NCI-H446 treated with DMSO at 0.1 percent for 48 hours (cell line): ENCODE results near the gene SCRG1.
A peak's percentile ranks its signal among the peaks of the same experiment; 100 is the strongest.

ENCODE experiments used
- DNase-seq: peaks from one replicate; lab custom pipeline; 2025; lab: John Stamatoyannopoulos, UW

SCRG1 gene

DNA sequence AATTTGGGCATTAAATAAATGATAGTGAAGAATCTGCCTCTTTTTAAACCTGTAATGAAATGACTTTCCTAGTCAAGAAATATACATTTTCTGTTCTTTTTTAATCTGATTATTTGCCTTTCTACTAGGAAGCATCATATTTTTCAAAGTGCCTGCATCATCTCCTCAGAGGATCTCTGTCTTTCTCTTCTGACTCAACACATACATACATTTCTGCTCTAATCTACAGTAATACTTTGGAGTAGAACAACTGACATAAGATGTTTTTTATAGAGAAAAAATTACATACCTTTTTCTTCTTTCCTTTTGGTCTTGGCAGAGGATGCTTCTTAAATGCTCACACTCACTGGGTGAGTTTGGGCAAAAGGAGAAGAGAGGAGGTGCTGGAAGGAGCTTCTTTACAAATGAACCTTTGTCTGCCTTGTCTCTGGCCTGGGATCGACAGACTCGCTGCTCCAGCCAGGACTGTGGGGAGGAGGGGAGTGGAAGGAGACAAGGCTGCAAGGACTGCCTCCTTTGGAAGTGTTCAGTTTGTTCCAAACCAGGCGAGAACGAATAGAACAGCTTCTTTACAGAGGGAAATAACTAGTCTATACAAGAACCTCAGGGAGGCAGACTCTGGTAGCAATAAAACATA lies at the start of gene SCRG1:
Gene SCRG1 (minus strand): TSS at position 338 of the 637 bp plus-strand sequence. CDS start 7,702 bp downstream, outside the sequence.
- DNase-seq = no peak

DNA sequence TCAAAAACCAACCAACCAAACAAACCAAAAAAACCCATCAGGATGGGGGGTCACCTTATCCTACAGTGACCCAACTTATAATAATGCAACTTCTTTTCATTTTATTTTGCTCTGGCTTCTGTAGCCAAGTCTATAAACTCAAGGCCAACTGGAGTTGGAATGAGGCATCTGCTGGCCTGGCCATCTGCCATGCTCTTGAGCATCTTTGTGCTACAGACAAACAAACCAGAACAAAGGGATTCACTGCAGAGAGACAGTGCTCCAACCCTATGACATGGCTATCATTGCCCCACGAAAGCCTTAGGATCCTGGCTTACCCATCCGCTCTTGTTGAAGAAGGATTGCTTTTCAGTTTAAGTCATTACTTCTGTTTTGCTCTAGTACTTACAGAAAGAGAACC lies 49.2 kb upstream of the SCRG1 start:
- DNase-seq = peak; percentile 91

DNA sequence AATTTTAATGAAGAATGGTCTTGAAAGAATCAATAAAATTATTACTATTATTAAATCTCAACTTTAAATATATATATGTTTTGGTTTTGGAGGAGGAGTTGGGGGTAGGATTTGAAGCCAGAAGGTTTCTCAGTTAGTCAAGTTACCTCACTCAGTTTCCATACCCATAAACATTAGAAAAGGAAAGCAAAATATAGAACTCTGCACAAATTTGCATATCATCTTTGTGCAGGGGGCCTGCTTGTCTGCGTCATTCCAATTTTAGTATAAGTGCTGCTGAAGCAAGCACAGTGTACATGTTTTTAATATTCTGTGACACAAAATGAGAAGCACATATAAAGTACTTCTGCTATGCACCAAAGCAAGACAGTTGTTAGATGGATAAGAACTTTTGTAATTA lies 47.5 kb upstream of the SCRG1 start:
- DNase-seq = no peak

DNA sequence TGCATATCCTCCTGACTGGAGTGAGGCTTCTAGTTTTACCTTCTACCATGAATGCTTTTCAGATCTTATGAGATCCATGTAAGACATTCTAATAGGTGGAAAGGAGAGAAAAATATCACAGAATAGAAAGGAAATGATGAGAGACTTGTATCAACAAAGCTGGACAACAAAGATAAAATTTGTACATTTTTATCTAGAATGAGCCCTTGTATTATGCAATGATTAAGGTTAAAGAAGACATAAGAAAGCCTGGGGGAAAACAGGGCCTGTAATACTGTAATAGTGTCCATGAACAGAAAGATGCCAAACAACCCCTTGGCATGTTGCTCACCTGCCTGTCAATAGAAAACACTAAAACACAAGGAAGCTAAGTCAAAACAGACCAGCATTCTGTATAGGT lies 44.2 kb upstream of the SCRG1 start:
- no peak for DNase-seq

DNA sequence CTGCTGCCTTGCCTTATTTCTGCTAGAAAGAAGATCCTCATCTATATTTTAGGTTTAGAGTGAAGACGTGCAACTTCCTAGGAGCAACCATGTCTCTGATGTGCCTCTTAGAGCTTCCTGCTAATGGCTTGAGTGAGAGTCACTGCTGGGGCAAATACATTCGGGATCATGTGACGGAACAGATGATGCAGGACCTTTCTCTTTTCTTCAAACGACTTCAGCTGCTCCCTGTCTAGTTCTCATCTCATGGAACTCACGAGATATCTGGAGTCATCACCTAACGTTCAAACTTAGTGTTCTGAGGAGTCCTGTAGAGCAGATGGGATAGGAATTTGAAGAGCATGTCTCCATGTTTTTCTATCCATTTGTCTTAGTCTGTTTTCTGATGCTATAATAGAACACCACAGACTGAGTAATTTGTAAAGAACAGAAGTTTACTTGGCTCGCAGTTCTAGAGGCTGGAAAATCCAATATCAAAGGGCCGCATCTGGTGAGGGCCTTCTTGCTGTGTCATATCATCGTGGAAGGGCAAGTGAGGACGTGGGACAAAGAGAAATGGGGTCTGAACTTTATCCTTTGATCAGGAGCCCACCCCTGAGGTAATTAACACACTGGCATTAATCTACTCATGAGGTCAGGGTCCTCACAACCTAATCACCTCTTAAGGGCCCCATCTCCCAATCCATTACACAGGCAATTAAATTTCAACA lies 43.5 kb upstream of the SCRG1 start:
- no peak for DNase-seq

DNA sequence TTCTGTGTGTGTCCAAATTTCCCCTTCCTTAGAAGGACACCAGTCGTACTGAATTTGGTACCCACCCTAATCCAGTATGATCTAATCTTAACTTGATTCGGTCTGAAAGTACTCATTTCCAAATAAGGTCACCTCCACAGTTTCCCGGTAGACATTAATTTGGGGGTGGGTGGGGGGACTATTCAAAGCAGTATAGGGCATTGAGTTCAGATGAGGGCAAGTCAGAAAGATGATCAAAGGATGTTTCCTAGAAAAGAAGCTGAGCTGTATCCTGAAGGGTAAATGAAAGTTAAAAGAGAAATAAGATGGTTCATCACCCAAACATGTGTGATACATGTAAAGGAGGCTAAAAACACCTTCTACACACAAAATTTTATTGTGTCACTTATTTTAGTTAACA lies 42.0 kb upstream of the SCRG1 start:
- no peak for DNase-seq

DNA sequence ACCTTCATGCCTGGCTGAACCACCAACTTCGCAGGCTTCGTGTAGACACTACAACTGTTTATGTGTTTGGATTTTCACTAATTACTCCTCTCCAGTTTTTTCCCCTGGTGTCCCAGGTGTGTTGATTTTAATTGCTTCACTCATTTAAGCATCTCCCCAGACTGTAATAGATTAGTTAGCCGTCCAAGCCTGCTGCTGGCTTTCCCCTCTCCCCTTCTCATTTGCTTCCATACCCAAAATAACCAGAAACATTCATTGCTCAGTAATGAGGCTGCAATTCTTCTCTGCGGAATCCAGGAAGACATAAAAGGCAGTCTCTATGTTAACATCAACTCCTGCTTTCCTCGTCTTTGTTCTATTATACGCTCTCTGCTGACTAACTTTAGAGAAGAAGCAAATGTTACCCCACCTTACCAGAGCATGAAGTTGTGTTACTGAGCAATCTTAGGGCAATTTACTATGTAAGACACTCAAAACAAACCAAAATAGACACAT lies 37.9 kb upstream of the SCRG1 start:
- DNase-seq = no peak

DNA sequence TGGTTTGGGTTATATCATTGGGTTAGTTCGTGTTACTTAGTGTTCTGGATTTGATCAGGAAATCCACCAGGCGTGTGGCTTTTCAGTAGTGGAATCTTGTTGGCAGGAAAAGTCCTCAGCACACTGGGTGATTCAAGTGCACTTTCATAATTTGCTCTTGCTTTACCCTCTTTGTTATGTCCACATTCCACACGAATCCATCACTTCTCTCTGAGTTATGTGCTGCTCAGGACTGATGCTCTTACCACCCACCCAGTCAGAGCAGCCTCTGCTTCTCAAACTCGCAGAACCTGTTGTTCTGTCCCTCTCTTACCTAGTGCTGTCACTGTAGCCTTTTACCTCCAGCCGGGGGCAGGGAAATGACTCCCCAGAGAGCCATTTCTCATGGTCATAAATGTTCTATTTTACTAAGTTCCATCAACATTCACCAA lies 37.2 kb upstream of the SCRG1 start:
- DNase-seq = no peak

DNA sequence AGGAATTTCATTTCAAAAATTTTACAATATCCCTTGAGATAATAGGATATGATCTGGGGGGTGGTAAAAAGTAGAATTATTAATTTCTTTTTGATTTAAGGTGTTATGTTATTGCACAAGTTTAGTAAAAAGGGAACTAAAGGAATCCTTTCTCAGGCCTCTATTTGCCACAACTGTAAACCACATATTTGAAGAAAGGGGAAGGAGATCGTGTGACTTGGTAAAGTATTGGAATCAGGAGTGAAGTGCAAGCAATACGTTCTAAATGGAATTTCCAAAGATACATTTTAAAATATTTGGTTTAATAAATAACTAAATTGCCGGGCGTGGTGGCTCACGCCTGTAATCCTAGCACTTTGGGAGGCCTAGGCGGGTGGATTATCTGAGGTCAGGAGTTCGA lies 35.3 kb upstream of the SCRG1 start:
- DNase-seq = no peak

DNA sequence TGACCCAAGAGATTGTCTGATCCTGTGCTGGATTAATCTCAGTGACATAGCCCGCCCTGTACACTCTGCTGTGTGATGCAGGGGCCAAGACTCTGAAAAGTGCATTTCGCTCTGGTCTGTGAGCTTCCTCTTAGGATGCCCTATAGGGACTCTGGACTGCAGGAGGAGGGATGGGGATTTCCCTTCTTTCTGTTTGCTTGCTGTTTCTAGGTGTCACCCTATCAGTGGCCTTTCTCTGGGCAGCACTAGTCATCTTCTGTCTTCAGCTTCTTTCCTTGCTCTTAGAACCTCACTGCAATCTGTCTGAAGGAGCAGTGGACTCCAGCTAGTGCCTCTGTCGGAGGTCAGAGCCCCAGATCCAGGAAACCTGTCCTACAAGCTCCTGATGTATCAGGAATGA lies 34.5 kb upstream of the SCRG1 start:
- no peak for DNase-seq

DNA sequence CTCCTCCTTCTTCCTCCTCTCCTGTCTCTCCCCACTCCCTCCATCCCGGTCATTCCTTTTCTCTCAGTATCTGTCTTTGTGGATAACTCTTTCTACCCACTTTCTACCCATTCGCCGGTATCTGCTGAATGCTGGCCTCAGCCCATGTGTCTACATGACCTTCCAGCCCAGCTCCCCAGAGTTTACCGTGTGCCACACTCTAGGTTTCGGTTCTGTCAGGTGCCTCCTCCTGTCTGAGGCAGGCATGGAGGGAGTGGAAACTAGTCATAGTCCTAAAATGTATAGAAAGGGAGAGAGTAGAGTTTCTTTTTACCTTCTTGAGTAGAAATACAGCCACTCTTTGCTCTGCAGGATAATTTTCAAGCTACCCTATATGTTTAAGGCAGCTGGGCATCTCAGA lies 33.5 kb upstream of the SCRG1 start:
- DNase-seq = no peak

DNA sequence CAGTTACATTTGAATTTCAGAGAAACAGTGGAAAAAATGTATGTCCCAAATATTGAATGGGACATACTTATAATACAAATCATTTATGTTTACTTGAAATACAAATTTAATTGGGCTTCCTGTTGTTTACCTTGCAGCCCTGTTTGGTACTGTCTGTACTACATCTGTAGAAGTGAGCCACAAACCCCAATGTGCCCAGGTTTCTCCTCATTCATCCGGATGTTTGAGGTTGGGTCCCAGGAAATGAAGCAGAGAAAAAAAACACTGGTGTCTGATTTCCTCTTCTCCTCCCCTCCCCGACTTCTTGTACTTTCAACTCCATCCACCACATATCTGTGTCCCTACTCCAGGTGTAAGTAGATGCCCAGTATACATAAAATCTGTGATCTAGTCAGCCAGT lies 27.1 kb upstream of the SCRG1 start:
- DNase-seq = no peak

DNA sequence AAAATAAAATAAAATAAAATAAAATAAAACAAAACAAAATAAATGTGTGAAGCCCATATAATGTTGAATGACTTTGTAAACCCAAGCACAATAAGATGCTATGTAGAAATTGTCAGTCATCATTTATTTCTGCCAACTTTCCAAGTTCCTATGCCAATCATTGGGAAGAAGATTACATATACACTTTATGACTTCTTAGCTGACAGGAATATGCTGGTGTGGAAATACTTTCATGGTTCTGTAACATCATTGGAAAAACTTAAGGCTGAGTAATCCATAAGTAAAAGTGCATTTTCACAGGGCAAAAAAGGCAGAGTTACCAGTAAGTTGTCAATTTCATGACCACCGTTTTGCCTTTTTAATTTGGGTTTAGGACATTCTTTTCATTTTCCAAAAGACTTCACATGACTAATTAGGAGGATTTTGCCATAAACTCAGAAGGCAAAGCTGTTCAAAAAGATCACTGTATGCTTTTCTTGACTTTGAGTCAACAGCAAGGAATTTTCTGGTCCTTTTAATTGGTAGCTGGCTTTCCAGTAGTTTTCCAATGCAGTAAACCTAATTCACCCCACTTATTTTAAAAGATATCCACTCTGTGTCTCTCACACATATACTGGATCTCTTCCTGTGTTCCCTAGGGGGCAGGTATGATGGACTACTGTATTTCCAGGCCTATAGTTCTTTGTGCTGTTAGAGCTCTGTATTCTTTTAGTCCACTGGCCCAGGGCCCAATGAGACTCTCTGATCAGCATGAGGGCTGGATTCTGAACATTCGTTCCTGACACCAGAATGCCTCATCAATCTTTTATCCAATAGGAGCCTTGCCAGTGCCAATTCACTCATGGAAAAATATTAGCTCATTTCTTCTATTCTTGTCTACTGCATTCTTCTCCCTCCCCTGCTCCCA lies 26.2 kb upstream of the SCRG1 start:
- DNase-seq = peak; percentile 88

DNA sequence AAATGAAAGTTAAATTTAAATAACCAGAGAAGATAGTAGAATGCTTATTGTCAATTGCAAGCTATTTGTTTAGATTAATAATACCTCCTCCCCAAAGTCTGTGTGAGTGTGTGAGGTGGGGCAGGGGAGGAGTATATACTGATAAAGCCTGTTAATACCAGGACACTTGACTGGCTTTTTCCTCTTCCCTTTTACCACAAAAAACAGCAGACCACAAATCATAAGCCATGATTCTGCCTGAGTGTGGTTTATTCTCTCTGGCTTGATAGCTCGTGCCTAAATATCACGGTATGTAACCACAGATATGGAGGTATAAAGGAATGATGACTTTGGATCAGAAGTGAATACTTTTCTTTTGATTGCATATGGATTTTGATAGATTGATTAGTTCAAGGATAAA lies 21.9 kb upstream of the SCRG1 start:
- no peak for DNase-seq

DNA sequence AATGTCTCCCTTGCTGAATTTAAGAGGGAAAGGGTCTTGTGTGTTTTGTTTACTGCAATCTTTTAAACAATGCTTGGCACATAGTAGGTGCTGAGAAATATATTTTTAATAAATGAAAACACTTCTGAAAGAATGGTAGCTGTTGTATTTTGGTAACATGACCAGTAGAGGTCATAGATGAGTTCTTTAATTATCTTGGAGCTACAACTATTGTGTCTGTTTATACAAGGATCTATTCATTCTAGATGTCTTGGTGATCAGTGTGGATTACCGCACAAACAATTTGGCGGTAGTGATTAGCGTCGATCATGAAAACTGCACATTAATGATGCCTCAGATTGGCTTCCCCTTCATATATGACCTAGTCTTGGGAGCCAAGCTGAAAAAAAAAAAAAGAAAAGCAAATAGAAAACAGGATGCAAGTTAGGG lies 21.4 kb upstream of the SCRG1 start:
- peak; percentile 56 for DNase-seq

DNA sequence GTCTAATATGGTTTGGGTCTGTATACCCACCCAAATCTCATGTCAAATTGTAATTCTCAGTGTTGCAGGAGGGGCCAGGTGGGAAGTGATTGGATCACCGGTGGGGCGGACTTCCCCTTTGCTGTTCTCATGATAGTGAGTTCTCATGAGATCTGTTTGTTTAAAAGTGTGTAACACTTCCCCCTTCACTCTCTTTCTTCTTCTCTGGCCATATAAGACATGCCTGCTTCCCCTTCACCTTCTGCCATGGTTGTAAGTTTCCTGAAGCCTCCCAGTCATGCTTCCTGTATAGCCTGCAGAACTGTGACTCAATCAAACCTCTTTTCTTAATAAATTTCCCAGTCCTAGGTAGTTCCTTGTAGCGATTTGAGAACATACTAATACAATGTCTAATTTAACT lies 19.7 kb upstream of the SCRG1 start:
- no peak for DNase-seq

DNA sequence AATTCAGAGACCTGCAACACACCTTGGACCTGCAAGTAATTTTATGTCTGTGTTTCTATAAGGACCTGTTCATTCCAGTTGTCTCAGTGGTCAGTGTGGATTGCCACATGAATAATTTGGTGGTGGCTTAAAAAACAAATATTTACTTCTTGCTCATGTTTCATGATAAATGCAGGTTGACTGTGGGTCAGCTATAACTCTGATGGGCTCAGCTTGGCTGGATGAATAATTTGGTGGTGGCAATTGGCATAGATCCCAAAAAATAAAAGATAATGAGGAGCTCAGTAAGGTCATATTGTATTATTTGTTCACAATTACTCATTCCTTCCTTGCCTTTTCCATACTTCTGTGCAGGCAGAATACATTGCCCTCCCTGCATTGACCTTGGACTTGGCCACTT lies 18.9 kb upstream of the SCRG1 start:
- no peak for DNase-seq

DNA sequence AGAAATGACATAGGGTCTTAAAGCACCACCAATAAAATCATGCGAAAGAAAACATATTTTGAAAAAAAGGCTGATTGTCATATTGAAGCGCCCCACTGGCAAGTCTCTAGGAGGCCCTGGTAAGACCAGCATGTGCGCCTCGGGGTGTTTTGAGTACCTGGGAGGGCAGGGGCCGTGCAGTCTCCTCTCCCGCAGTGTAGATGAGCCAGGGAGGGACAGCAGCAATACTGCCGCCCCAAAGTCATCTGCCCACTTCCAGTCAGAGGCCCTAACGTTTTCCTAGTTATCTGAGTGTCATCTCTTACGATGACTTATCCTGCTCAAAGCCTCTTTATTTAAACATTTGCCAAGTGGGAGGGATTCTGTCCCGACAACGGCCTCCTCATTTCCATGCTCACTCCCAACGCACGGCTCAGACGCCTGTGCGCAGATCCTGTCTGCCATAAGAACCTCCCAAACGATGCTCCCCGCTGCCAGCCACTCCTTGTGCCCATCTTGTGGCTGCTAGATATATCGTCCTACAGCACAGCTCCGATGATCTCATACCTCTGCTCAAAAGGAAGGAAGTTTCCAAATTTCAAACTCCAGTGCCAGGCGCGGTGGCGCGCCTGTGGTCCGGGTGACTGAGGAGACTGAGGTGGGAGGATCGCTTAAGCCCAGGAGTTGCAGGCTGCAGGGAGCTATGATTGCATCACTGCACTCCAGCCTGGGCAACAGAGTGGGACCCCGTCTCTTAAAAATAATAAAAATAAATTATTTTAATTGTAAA lies 17.2 kb upstream of the SCRG1 start:
- DNase-seq = no peak

DNA sequence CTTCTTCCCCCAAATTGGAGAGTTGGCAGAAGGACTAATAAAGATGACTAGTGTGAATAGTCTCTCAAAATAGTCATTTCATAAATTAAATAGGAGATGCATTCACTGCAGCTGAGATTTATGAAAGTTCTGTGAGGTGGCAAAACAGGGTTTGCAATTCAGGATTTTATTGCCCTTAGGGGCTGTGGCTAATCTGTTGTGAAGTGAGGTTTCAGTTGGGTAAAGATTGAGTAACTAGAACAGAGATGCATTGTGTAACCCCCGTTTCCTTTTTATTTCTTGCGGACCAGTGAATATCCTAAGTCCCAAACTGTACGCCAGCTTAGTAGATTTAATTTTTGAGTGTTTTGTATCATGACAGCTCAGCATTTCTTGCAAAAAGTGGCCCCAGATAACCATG lies 16.2 kb upstream of the SCRG1 start:
- no peak for DNase-seq

DNA sequence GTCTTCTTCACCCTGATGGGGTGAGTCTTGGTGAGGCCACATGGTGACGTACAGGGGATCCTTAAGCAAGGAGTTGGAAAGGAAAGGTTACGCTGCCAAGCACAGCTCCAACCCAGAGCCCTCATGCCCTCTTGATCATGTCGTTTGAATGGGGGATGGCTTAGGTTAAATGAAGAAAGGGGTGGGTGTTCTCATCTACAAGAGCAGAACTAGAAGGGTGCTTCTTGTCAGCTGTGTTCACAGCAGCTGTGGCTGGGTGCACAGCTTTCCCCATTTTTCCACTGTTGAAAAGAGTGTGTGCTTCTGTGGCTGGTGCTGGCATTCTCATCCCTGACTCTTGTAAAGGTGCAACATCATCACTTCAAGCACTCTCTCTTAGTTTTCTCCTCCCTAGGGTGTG lies 15.5 kb upstream of the SCRG1 start:
- DNase-seq = no peak

DNA sequence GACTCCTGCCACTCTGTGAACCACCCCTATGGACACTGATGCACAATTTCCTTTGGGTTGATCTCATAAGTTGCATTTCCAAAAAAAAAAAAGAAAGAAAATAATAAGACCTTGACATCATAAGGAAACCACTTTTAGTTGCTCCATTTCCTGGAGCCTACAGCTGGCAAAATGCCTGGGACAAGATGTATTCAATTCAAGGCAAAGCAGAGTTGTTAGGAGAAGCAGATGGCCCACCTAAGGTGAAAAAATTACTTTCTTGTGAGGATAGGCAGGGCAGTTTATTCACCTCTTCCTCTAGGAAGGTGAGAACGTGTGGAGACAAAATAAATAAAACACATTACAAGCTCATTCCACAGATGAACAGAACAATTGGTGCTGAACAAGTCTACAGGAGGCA lies 14.1 kb upstream of the SCRG1 start:
- no peak for DNase-seq

DNA sequence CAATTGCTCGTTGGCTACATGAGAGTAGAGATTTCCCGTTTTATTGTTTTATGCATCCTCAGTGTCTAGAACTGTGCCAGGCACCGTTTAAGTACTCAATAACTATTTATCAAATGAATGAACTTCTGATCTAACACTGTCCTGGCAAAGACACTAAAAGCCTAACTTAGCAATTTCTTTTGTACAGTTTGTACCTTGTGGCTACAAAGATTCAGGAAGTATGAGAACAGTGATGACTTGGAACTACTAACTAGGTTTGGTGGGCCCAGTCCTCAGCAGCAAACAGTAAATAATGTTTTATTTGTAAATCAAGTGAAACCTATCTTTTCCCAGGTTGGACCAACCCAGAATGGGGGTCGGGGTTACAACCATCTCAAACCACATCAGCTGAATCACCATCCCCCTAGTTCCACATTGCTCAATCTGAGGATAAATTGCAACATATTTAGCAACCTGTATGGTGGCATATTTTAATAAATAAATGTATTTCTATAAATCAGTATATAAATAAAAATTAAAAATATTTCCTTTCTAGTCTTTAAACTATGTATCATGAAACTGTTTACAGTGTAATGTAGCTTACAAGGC lies 12.3 kb upstream of the SCRG1 start:
- DNase-seq = no peak
